ENCODE measurements around the gene SLC35B3.

GRCh38 chr6:8437813-8438212 is 2.5 kb upstream of the SLC35B3 start:
- TF ChIP-seq CTCF (IDR thresholded peaks at IDR 0.05) (no peak), EP300 (IDR thresholded peaks at IDR 0.05) (no peak), POLR2A (IDR thresholded peaks at IDR 0.05) (no peak), POLR2AphosphoS5 (IDR thresholded peaks at IDR 0.05) (no peak)
